ENCODE data around the gene LYPLA2.
A peak's percentile ranks its signal among the peaks of the same experiment; 100 is the strongest.

Gene LYPLA2

GRCh38 chr1:23838401-23838866, 47.5 kb downstream of the LYPLA2 start:
- DNase-seq = peak; percentile 74

- DNase-seq = no peak
Measured at GRCh38 chr1:23843644-23844043, 52.7 kb downstream of the LYPLA2 start.

Measured in stimulated activated CD4-positive, alpha-beta T cell treated with anti-CD3 and anti-CD28 coated beads, Interleukin-4, amount 100 ng/mL, for 24 hours (primary cell).